Measurements from ENCODE around the gene EFCAB6. TPM values are rescaled to one million over a fixed set of nuclear protein-coding genes. Genes with fewer than 3 reads are reported as not detected.

The EFCAB6 gene
- total RNA-seq, 1 donor from 2014 or later: 1.8 TPM

GRCh38 chr22:43755011-43755410, 57.1 kb downstream of the EFCAB6 start:
- H3K27ac ChIP-seq (replicated peaks): no peak overlapping the region

GRCh38 chr22:43754176-43754575, 57.9 kb downstream of the EFCAB6 start:
- Histone ChIP-seq H3K27me3 (ENCODE audit: low read depth) (no peaks in the 10 kb centered on the region), H3K4me3 (no peak overlapping the region), H3K27ac (replicated peaks) (no peak overlapping the region), H3K36me3 (no peaks in the 10 kb centered on the region), H3K9me3 (replicated peaks) (no peaks in the 10 kb centered on the region), H3K4me1 (no peaks in the 10 kb centered on the region)
- intact Hi-C loops (cut with micrococcal nuclease): no loop called here
- TF ChIP-seq CTCF (IDR thresholded peaks at IDR 0.05; ENCODE audit: borderline replicate concordance): no peak
- no peak for DNase-seq

More at GRCh38 chr22:43755011-43755410, 57.1 kb downstream of the EFCAB6 start:
- intact Hi-C loops (cut with micrococcal nuclease): no loop called here
- no peak for DNase-seq
- Histone ChIP-seq H3K36me3 (no peaks in the 10 kb centered on the region), H3K4me1 (no peaks in the 10 kb centered on the region), H3K27me3 (ENCODE audit: low read depth) (no peaks in the 10 kb centered on the region), H3K4me3 (no peak overlapping the region), H3K9me3 (replicated peaks) (no peaks in the 10 kb centered on the region)
- TF ChIP-seq CTCF (IDR thresholded peaks at IDR 0.05; ENCODE audit: borderline replicate concordance): no peak

- intact Hi-C loops (cut with micrococcal nuclease): no loop called here
- DNase-seq: no peak
- no peaks in the 10 kb centered on the region for H3K36me3 ChIP-seq
- no peaks in the 10 kb centered on the region for H3K4me1 ChIP-seq
- H3K27ac ChIP-seq (replicated peaks): no peak overlapping the region
- TF ChIP-seq CTCF (IDR thresholded peaks at IDR 0.05; ENCODE audit: borderline replicate concordance): no peak
- H3K4me3 ChIP-seq: no peak overlapping the region
- H3K27me3 ChIP-seq (ENCODE audit: low read depth): no peaks in the 10 kb centered on the region
- no peaks in the 10 kb centered on the region for H3K9me3 ChIP-seq (replicated peaks)
Measured at GRCh38 chr22:43753688-43754087, 58.4 kb downstream of the EFCAB6 start.

GRCh38 chr22:43750751-43751150, 61.4 kb downstream of the EFCAB6 start:
- H3K9me3 ChIP-seq (replicated peaks): no peaks in the 10 kb centered on the region
- no peak overlapping the region for H3K4me3 ChIP-seq
- H3K4me1 ChIP-seq: no peaks in the 10 kb centered on the region
- no peaks in the 10 kb centered on the region for H3K27me3 ChIP-seq (ENCODE audit: low read depth)
- H3K27ac ChIP-seq (replicated peaks): no peak overlapping the region
- no peak for DNase-seq
- intact Hi-C loops (cut with micrococcal nuclease): no loop called here
- TF ChIP-seq CTCF (IDR thresholded peaks at IDR 0.05; ENCODE audit: borderline replicate concordance): no peak
- no peaks in the 10 kb centered on the region for H3K36me3 ChIP-seq

GRCh38 chr22:43749473-43749872, 62.6 kb downstream of the EFCAB6 start:
- Histone ChIP-seq H3K9me3 (replicated peaks) (no peaks in the 10 kb centered on the region), H3K27ac (replicated peaks) (no peak overlapping the region), H3K36me3 (no peaks in the 10 kb centered on the region), H3K27me3 (ENCODE audit: low read depth) (peaks cover 4% of the 10 kb centered on the region), H3K4me3 (no peak overlapping the region), H3K4me1 (no peaks in the 10 kb centered on the region)
- DNase-seq: no peak
- intact Hi-C loops (cut with micrococcal nuclease): no loop called here
- TF ChIP-seq CTCF (IDR thresholded peaks at IDR 0.05; ENCODE audit: borderline replicate concordance): no peak

GRCh38 chr22:43747877-43748276, 64.2 kb downstream of the EFCAB6 start:
- no peaks in the 10 kb centered on the region for H3K36me3 ChIP-seq
- no peak for DNase-seq
- intact Hi-C loops (cut with micrococcal nuclease): no loop called here
- no peaks in the 10 kb centered on the region for H3K9me3 ChIP-seq (replicated peaks)
- H3K27me3 ChIP-seq (ENCODE audit: low read depth): peaks cover 4% of the 10 kb centered on the region
- no peak overlapping the region for H3K4me3 ChIP-seq
- no peak for TF ChIP-seq CTCF (IDR thresholded peaks at IDR 0.05; ENCODE audit: borderline replicate concordance)
- H3K27ac ChIP-seq (replicated peaks): no peak overlapping the region
- no peaks in the 10 kb centered on the region for H3K4me1 ChIP-seq
